HG03571 (cell line): ENCODE data around the gene ZNF337.
"Not testable (repeated sequence)": the region's sequence is repeated elsewhere in the genome, so short reads cannot be mapped to it uniquely, and the experiment has no call there.

ENCODE experiments used
- ATAC-seq: cut with Tn5 transposase; IDR thresholded peaks from one replicate; pipeline ENCODE4 v1.9.1; 2021; ENCODE audit not compliant: unreplicated experiment

ZNF337 gene

GRCh38 chr20:25695532-25696370, 902 bp downstream of the ZNF337 start:
- ATAC-seq, result no peak

- no peak for ATAC-seq
Measured at GRCh38 chr20:25692499-25692898, 4.2 kb downstream of the ZNF337 start.

GRCh38 chr20:25690427-25690826, 6.2 kb downstream of the ZNF337 start:
- no peak for ATAC-seq

- no peak for ATAC-seq
Measured at GRCh38 chr20:25686081-25687067, 10.3 kb downstream of the ZNF337 start.

- peak; percentile 86 for ATAC-seq
Measured at GRCh38 chr20:25685276-25686080, 11.2 kb downstream of the ZNF337 start.

GRCh38 chr20:25683826-25684225, 12.8 kb downstream of the ZNF337 start:
- ATAC-seq, result not testable (repeated sequence)

- ATAC-seq, result no peak
Measured at GRCh38 chr20:25683050-25683449, 13.6 kb downstream of the ZNF337 start.

GRCh38 chr20:25676164-25676809, 20.4 kb downstream of the ZNF337 start:
- no peak for ATAC-seq

GRCh38 chr20:25675161-25675560, 21.5 kb downstream of the ZNF337 start:
- no peak for ATAC-seq

GRCh38 chr20:25672659-25673235, 23.9 kb downstream of the ZNF337 start:
- ATAC-seq, result no peak

- no peak for ATAC-seq
Measured at GRCh38 chr20:25669826-25670422, 26.7 kb downstream of the ZNF337 start.

GRCh38 chr20:25668446-25668845, 28.2 kb downstream of the ZNF337 start:
- no peak for ATAC-seq

- ATAC-seq, result no peak
Measured at GRCh38 chr20:25659999-25660398, 36.7 kb downstream of the ZNF337 start.

GRCh38 chr20:25654487-25654886, 42.2 kb downstream of the ZNF337 start:
- ATAC-seq, result no peak

- not testable (repeated sequence) for ATAC-seq
Measured at GRCh38 chr20:25652866-25653265, 43.8 kb downstream of the ZNF337 start.

- no peak for ATAC-seq
Measured at GRCh38 chr20:25644814-25645213, 51.8 kb downstream of the ZNF337 start.

- ATAC-seq, result no peak
Measured at GRCh38 chr20:25643716-25644115, 52.9 kb downstream of the ZNF337 start.

GRCh38 chr20:25637247-25637646, 59.4 kb downstream of the ZNF337 start:
- ATAC-seq, result no peak

- no peak for ATAC-seq
Measured at GRCh38 chr20:25632940-25633790, 63.5 kb downstream of the ZNF337 start.
